ENCODE measurements around the gene COQ5. TPM values are rescaled to one million over a fixed set of nuclear protein-coding genes. Genes with fewer than 3 reads are reported as not detected.

COQ5 gene
- total RNA-seq, 1 donor from 2014 or later: 28.8 TPM

- no peak for DNase-seq (ENCODE audit: low spot score)
Measured at GRCh38 chr12:120483621-120484020, 45.3 kb downstream of the COQ5 start.

DNA sequence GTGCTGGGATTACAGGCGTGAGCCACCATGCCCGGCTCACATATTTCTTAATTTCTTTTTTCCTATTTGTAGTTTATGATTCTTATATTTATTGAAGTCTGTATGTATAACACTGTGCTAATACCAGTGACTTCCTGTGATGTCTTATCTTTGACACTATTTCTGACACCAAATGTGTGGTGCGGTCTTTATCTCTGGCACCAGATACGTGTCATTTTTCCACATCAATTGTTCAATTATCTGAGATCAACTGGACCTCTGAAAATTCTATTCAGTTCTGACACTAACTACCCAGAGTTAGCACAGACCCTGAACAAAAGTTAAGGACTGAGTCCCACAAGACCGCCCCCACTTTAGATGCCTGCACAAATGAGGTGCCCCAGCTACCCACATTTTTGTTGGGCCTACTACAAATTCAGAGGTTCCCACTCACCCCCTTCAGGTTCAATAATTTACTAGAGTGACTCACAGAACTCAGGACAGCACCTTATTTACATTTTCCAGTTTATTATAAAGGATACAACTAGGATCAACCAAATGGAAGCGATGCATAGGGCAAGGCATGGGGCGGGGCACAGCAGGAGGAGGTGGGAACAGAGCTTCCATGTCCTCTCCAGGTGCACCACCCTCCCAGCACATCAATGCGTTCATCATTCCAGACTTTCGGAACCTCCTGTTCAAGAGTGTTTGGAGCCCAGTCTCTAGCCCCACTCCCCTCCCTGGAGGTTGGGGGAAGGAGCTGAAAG is 47.8 kb downstream of the COQ5 start:
- no peak for DNase-seq (ENCODE audit: low spot score)

DNA sequence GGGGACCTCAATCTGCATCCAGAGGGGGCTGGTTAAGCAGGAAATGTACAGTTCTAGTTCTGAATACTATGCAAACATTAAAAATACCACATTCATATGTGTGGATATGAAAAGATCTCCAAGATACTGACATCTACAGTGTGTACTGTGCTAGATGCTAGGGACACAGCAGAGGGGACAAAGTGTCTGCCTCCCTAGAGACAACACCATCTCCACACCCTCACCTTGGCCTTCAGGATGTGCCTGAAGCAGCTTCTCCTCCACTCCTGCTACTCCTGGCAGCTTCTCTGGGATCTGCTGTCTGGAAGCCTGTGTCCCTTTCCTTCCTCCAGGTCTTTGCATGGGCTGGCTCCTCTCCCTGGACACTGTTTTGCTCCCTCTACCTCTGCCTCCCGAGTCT is 48.7 kb downstream of the COQ5 start:
- DNase-seq (ENCODE audit: low spot score): no peak

DNA sequence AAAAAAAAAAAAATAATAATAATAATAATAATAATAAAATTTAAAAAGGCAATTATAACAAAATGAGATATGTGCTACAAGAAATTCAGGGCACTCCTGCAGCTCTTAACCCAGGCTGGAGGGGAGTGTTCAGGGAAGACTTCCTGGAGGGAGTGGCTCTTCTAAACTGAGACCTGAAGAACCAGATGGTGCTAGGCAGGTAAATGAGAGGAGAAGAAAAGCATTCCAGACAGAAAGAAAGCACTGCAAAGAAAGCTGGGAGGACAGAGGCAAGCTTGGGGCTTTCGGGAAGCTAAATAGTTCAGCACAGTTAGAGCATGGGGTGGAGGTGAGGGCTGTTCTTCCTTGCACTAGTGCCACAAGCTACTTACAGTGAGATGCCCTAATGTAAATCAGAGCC is 49.5 kb downstream of the COQ5 start:
- DNase-seq (ENCODE audit: low spot score): no peak

- DNase-seq (ENCODE audit: low spot score): no peak
Measured at GRCh38 chr12:120475643-120476042, 53.3 kb downstream of the COQ5 start.

GRCh38 chr12:120474616-120474960 is 54.4 kb downstream of the COQ5 start:
- peak; percentile 77 for DNase-seq (ENCODE audit: low spot score)

GRCh38 chr12:120473807-120474615 is 54.9 kb downstream of the COQ5 start:
- DNase-seq (ENCODE audit: low spot score): no peak

GRCh38 chr12:120472521-120472920 is 56.4 kb downstream of the COQ5 start:
- no peak for DNase-seq (ENCODE audit: low spot score)

- no peak for DNase-seq (ENCODE audit: low spot score)
Measured at GRCh38 chr12:120470150-120470784, 58.7 kb downstream of the COQ5 start.

- peak; percentile 95 for DNase-seq (ENCODE audit: low spot score)
Measured at GRCh38 chr12:120469450-120470149, 59.4 kb downstream of the COQ5 start, which contains the start of gene SRSF9. TSS of gene SRSF9 (minus strand) at chr12:120469748. CDS start at chr12:120469609, 139 bp downstream.

DNA sequence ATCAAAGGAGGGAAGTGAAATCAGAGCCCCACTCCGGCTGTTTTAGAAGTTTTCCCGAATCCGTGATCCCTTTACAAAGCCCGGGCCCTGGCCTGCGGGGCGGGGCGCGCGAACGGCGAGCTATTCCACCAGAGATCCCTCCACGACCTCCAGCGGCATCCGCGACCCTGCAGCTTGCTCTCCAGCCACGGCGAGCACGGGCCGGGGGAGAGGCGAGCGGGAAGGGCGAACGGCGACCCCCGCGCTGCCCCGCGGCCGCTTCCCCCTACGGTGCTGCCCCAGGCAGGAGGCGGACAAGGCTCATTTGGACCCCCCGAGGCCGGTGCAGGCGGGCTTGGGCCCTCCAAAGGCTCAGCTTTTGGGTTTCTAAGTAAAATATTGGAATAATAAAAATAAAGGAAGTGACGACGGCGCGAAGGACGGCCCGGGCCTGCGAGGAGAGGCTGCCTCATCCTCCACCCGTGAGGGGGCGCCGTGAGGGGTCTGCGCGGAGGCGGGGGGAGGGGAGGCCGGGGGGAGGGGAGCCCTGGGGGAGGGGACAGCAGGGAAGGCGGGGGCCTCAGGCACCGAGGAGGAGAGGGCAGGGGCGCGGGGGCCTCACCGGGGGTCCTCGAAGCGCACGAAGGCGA is 60.0 kb downstream of the COQ5 start:
- DNase-seq (ENCODE audit: low spot score): peak; percentile 48

- DNase-seq (ENCODE audit: low spot score): peak; percentile 47
Measured at GRCh38 chr12:120468325-120468820, 60.6 kb downstream of the COQ5 start.

DNA sequence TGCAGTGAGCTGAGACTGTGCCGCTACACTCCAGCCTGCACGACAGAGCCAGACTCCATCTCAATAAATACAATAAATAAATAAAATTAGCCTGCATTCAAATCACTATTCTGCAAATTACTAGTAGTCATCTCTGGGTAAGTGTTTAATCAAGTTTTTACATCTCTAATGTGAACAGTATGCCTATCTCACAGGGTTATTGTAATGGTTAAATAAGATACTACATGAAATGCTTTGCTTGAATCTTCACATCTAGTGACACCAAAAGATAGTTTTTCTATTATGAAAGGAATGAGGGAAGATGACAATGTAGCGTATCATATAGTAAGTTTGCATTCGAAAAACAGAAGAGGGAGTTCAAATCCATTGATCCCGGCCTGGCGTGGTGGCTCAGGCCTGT is 61.5 kb downstream of the COQ5 start:
- DNase-seq (ENCODE audit: low spot score): no peak

DNA sequence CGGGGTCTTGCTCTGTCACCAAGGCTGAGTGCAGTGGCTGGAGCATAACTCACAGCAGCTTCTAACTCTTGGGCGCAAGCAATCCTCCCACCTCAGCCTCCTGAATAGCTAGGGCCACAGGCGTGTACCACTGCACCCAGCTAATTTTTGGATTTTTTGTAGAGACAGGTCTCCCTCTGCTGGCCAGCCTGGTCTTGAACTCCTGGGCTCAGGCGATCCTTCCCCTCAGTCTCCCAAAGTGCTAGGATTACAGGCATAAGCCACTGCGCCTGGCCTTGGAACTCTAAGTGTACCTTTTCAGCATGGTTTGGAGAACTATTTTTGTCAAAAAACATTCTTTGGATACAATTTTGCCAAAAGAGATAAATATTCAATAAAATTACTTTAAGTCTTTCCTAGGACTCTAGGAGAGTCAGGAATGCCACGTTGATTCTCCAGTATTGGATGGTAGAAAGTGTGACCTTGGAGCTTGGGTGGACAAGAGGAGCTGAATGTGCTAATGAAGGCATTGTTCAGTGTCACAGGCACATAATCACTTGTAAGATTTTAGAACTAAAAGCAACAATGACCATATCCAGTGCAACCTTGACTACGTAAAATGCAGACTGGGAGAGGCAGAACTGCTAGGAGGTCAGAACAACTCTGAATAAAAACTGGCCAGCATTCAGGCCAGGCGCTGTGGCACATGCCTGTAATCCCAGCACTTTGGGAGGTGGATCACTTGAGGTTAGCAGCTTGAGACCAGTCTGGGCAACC is 62.2 kb downstream of the COQ5 start:
- DNase-seq (ENCODE audit: low spot score): no peak

- no peak for DNase-seq (ENCODE audit: low spot score)
Measured at GRCh38 chr12:120465756-120466155, 63.2 kb downstream of the COQ5 start.

GRCh38 chr12:120463712-120464111 is 65.2 kb downstream of the COQ5 start:
- no peak for DNase-seq (ENCODE audit: low spot score)

DNA sequence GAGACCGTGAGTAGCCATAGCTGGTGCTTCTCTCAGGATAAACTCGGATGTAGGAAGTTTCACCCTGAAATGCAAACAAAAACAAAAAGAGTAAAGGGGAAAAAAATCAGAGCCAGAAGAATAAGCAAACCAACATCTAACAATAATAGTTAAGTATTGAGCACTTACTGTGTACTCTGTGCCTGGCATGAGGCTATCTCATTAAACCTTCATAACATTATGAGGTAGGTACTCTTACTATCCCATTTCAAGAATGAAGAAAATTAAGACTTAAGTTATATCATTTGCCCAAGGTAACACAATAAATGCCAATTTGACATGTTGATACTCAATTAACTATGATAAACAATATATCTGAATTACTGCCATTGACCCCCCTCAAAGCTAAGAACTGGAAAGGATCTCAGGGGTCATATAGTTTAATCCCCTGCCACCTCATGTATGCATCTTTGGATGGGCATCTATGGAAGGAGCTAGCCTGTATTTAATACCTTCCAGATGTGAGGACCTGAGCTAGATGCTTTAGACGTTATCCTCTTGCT is 66.8 kb downstream of the COQ5 start:
- no peak for DNase-seq (ENCODE audit: low spot score)

GRCh38 chr12:120460157-120460556 is 68.8 kb downstream of the COQ5 start:
- DNase-seq (ENCODE audit: low spot score): no peak

- no peak for DNase-seq (ENCODE audit: low spot score)
Measured at GRCh38 chr12:120457133-120457532, 71.8 kb downstream of the COQ5 start.

DNA sequence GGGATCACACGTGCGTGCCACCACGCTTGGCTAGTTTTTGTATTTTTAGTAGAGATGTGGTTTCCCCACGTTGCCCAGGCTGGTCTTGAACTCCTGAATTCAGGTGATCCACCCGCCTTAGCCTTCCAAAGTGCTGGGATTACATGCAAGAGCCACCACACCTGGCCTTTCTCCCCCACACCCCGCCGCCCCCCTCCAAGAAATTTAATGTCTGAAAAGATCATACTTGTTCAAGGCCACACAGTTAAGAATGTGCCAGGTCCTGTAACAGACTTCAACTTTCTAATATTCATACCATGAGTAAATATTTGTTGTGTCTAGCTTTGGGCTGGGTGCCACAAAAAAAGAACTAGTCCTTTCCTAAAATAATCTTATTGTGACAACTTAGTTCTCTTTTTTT is 73.7 kb downstream of the COQ5 start:
- DNase-seq (ENCODE audit: low spot score): no peak
